ENCODE data around the gene DNAJB13. TPM values are rescaled to one million over a fixed set of nuclear protein-coding genes. Genes with fewer than 3 reads are reported as not detected.
"Not testable (repeated sequence)": the region's sequence is repeated elsewhere in the genome, so short reads cannot be mapped to it uniquely, and the experiment has no call there.

Gene DNAJB13
- polyA plus RNA-seq (ENCODE audit: insufficient read length in 3 of 3) = 1 to 10 TPM; 2.7 to 5.1 (median 3.8) TPM

GRCh38 chr11:73950869-73951710 is at the start of gene DNAJB13:
TSS of gene DNAJB13 (plus strand) at chr11:73951026. CDS start at chr11:73951070, 44 bp downstream.
- peak in 2 of 3 donors; percentile 16 to 29 for DNase-seq (ENCODE audit: low read depth in 3 of 3, low spot score in 2 of 3)

- no peak for DNase-seq (ENCODE audit: low read depth in 3 of 3, low spot score in 2 of 3)
These were observed 48.5 kb upstream of the DNAJB13 start for GRCh38 chr11:73902303-73902702.

GRCh38 chr11:73907191-73907590 is 43.6 kb upstream of the DNAJB13 start:
- DNase-seq (ENCODE audit: low read depth in 3 of 3, low spot score in 2 of 3) = no peak

GRCh38 chr11:73912026-73912425 is 38.8 kb upstream of the DNAJB13 start:
- no peak for DNase-seq (ENCODE audit: low read depth in 3 of 3, low spot score in 2 of 3)

GRCh38 chr11:73913472-73913871 is 37.4 kb upstream of the DNAJB13 start:
- DNase-seq (ENCODE audit: low read depth in 3 of 3, low spot score in 2 of 3) = no peak

- no peak for DNase-seq (ENCODE audit: low read depth in 3 of 3, low spot score in 2 of 3)
These were observed 36.5 kb upstream of the DNAJB13 start for GRCh38 chr11:73914284-73914683.

GRCh38 chr11:73916435-73916834 is 34.4 kb upstream of the DNAJB13 start:
- no peak for DNase-seq (ENCODE audit: low read depth in 3 of 3, low spot score in 2 of 3)

GRCh38 chr11:73921180-73921579 is 29.6 kb upstream of the DNAJB13 start:
- DNase-seq (ENCODE audit: low read depth in 3 of 3, low spot score in 2 of 3) = no peak

GRCh38 chr11:73929388-73929787 is 21.4 kb upstream of the DNAJB13 start:
- DNase-seq (ENCODE audit: low read depth in 3 of 3, low spot score in 2 of 3) = no peak

GRCh38 chr11:73931039-73931645 is 19.7 kb upstream of the DNAJB13 start:
- no peak for DNase-seq (ENCODE audit: low read depth in 3 of 3, low spot score in 2 of 3)

- DNase-seq (ENCODE audit: low read depth in 3 of 3, low spot score in 2 of 3) = no peak
These were observed 18.9 kb upstream of the DNAJB13 start for GRCh38 chr11:73931951-73932350.

GRCh38 chr11:73932781-73933180 is 18.0 kb upstream of the DNAJB13 start:
- no peak for DNase-seq (ENCODE audit: low read depth in 3 of 3, low spot score in 2 of 3)

GRCh38 chr11:73936047-73936446 is 14.8 kb upstream of the DNAJB13 start:
- DNase-seq (ENCODE audit: low read depth in 3 of 3, low spot score in 2 of 3) = not testable (repeated sequence)

- no peak for DNase-seq (ENCODE audit: low read depth in 3 of 3, low spot score in 2 of 3)
These were observed 11.7 kb upstream of the DNAJB13 start for GRCh38 chr11:73939096-73939495.

- no peak for DNase-seq (ENCODE audit: low read depth in 3 of 3, low spot score in 2 of 3)
These were observed 9.8 kb upstream of the DNAJB13 start for GRCh38 chr11:73940801-73941570.

- no peak for DNase-seq (ENCODE audit: low read depth in 3 of 3, low spot score in 2 of 3)
These were observed 8.8 kb upstream of the DNAJB13 start for GRCh38 chr11:73942010-73942409.

GRCh38 chr11:73944085-73944484 is 6.7 kb upstream of the DNAJB13 start:
- no peak for DNase-seq (ENCODE audit: low read depth in 3 of 3, low spot score in 2 of 3)

GRCh38 chr11:73944901-73945300 is 5.9 kb upstream of the DNAJB13 start:
- no peak for DNase-seq (ENCODE audit: low read depth in 3 of 3, low spot score in 2 of 3)

GRCh38 chr11:73945396-73945795 is 5.4 kb upstream of the DNAJB13 start:
- DNase-seq (ENCODE audit: low read depth in 3 of 3, low spot score in 2 of 3) = no peak

- DNase-seq (ENCODE audit: low read depth in 3 of 3, low spot score in 2 of 3) = no peak
These were observed 3.9 kb upstream of the DNAJB13 start for GRCh38 chr11:73946798-73947458.

GRCh38 chr11:73949246-73949645 is 1.6 kb upstream of the DNAJB13 start:
- DNase-seq (ENCODE audit: low read depth in 3 of 3, low spot score in 2 of 3) = no peak

Measured in right renal cortex interstitium (tissue), 3 donors.